CD4-positive, alpha-beta T cell (primary cell): Measurements from ENCODE around the gene RPP25L. TPM values are rescaled to one million over a fixed set of nuclear protein-coding genes. Genes with fewer than 3 reads are reported as not detected.

Experiments
- ATAC-seq: fragments of 200-7000 bp; cut with Tn5 transposase; one replicate; pipeline ENCODE4 v1.10.0; 2022; ENCODE audit warnings: mild to moderate bottlenecking; ENCODE audit not compliant: poor library complexity
- CTCF ChIA-PET: fragments of 350-600 bp; sonication (Branson Sonifier 250); formaldehyde crosslinking; loops from one replicate; lab custom pipeline; 2021; ENCODE audit warnings: antibody characterized with exemption, inconsistent platforms; lab: Charles Lee
- POLR2A ChIA-PET: fragments of 350-600 bp; sonication (Branson Sonifier 250); formaldehyde crosslinking; loops from one replicate; lab custom pipeline; 2021; ENCODE audit warnings: antibody characterized with exemption, inconsistent platforms; lab: Charles Lee
- DNase-seq, 14 experiments: peaks; one replicate each; pipeline ENCODE4 v3.0.0-alpha.2; 2013 to 2020; ENCODE audit warnings: mixed read lengths in 2 of 14
- H3K27ac ChIP-seq, 2 donors: one replicate each; pipeline versions ENCODE4 v1.5.1 to v1.7.0; 2013; ENCODE audit warnings: low read length in 2 of 2, low read depth in 1 of 2, mild to moderate bottlenecking in 1 of 2
- H3K27me3 ChIP-seq, 2 experiments: 1 replicate in 1 of 2; 2 replicates in 1 of 2; pipeline versions ENCODE4 v1.6.1 to v1.7.0; 2013; ENCODE audit warnings: low read length in 2 of 2, control low read depth in 1 of 2, mild to moderate bottlenecking in 1 of 2, moderate library complexity in 1 of 2; ENCODE audit not compliant: insufficient read depth in 2 of 2, control insufficient read depth in 1 of 2
- H3K36me3 ChIP-seq: one replicate; pipeline ENCODE4 v1.6.1; 2013; ENCODE audit warnings: low read length, control low read depth; ENCODE audit not compliant: insufficient read depth
- H3K4me1 ChIP-seq: one replicate; pipeline ENCODE4 v1.6.1; 2013; ENCODE audit warnings: low read length, control low read depth; ENCODE audit not compliant: insufficient read depth
- H3K4me3 ChIP-seq: one replicate; pipeline ENCODE4 v1.5.1; 2013; ENCODE audit warnings: mild to moderate bottlenecking, low read length, moderate library complexity
- H3K9me3 ChIP-seq, 2 experiments: 1 replicate in 1 of 2; 2 replicates in 1 of 2; pipeline versions ENCODE4 v1.6.1 to v1.7.0; 2013; ENCODE audit warnings: low read length in 2 of 2, mild to moderate bottlenecking in 2 of 2, control low read depth in 1 of 2, moderate library complexity in 1 of 2; ENCODE audit not compliant: control insufficient read depth in 1 of 2, insufficient read depth in 1 of 2
- H3K27ac Mint-ChIP-seq: one replicate; pipeline ENCODE4 v1.8.0; 2020; ENCODE audit warnings: mixed read lengths
- H3K27me3 Mint-ChIP-seq: one replicate; pipeline ENCODE4 v1.8.0; 2021; ENCODE audit warnings: mixed read lengths
- H3K36me3 Mint-ChIP-seq: one replicate; pipeline ENCODE4 v1.8.0; 2021; ENCODE audit warnings: low read depth, mixed read lengths
- H3K4me1 Mint-ChIP-seq: one replicate; pipeline ENCODE4 v1.8.0; 2021; ENCODE audit warnings: low read depth, mixed read lengths
- H3K4me3 Mint-ChIP-seq: one replicate; pipeline ENCODE4 v1.8.0; 2020; ENCODE audit warnings: mild to moderate bottlenecking, mixed read lengths
- H3K9me3 Mint-ChIP-seq: one replicate; pipeline ENCODE4 v1.8.0; 2020; ENCODE audit warnings: mixed read lengths
- intact Hi-C, 2 experiments: fragments of 100-400 bp; cut with DNase I in 1 of 2; cut with micrococcal nuclease in 1 of 2; formaldehyde crosslinking; loops; one replicate each; pipeline versions ENCODE4 v1.15.1 to v1.9.0; 2023 to 2025; cut with DNase I, micrococcal nuclease
- total RNA-seq, 174 experiments: library from RNA in 2 of 174; stranded (reverse) in 2 of 174; gene quantifications; one replicate each; pipeline ENCODE4 v1.2.3 and lab custom pipeline; 2021 to 2026
- TF ChIP-seq, protein P1 (sequence below): fragments of 200-600 bp; IDR thresholded peaks from one replicate; pipeline ENCODE4 v1.8.0; 2022; ENCODE audit warnings: antibody characterized with exemption, mild to moderate bottlenecking

The RPP25L gene
- total RNA-seq, 2 experiments from 2014 or later = 4.6 to 5.7 TPM

GRCh38 chr9:34574571-34574970 is 37.3 kb downstream of the RPP25L start:
- intact Hi-C loops = no loop called here
- Mint-ChIP-seq H3K36me3 (no peaks in the 10 kb centered on the region), H3K27me3 (peaks cover 83% of the 10 kb centered on the region), H3K27ac (no peak overlapping the region), H3K4me3 (no peak overlapping the region), H3K9me3 (no peaks in the 10 kb centered on the region), H3K4me1 (peaks cover 10% of the 10 kb centered on the region)
- Histone ChIP-seq H3K27me3 (peaks cover 33 to 40% of the 10 kb centered on the region in 2 experiments), H3K4me3 (no peak overlapping the region), H3K9me3 (peaks cover 0 to 15% of the 10 kb centered on the region in 2 experiments), H3K36me3 (no peaks in the 10 kb centered on the region), H3K27ac (no peak overlapping the region), H3K4me1 (peaks cover 13% of the 10 kb centered on the region)
- no peak for ATAC-seq
- POLR2A ChIA-PET = no interaction called here
- DNase-seq = no peak
- CTCF ChIA-PET = interaction anchor here (0.6 kb wide), 1 partner anchor 13 kb away, joined by 3 read pairs; no protein-coding TSS in a partner anchor
- TF ChIP-seq, protein P1, sequence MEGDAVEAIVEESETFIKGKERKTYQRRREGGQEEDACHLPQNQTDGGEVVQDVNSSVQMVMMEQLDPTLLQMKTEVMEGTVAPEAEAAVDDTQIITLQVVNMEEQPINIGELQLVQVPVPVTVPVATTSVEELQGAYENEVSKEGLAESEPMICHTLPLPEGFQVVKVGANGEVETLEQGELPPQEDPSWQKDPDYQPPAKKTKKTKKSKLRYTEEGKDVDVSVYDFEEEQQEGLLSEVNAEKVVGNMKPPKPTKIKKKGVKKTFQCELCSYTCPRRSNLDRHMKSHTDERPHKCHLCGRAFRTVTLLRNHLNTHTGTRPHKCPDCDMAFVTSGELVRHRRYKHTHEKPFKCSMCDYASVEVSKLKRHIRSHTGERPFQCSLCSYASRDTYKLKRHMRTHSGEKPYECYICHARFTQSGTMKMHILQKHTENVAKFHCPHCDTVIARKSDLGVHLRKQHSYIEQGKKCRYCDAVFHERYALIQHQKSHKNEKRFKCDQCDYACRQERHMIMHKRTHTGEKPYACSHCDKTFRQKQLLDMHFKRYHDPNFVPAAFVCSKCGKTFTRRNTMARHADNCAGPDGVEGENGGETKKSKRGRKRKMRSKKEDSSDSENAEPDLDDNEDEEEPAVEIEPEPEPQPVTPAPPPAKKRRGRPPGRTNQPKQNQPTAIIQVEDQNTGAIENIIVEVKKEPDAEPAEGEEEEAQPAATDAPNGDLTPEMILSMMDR = no peak

DNA sequence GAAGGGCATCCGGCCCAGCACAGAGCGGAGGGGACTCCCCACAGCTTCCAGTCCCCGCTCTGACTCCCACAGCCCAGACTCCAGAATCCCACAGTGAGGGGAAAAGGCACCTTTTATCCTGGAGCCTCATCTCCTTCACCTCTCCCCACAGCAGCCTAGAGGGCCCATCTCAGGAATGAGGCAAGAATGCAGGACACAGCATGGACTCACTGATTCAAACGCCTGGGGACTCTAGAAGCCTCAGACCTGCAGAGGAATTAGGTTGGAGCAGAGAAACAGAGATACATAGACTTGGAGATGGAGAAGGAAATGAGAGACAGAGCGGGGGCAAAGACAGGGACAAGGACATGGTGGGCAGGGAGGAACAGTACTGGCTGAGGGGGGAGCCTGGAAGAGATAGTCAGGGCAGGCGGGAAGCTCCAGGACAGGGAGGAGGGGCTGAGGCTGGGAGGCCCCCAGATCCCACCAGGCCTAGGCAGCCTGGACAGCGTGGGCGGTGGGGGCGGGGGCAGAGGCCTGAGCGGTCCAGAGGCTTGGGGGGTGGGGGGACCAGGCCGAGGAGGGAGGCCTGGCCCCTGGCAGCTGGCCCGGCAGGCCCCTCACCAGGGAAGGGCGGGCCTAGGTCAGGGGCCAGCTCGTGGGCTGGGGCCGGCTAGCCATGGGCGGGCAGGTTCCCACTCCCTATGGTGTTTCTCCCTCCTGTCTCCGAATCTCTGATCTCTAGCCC is 38.1 kb downstream of the RPP25L start:
- peaks cover 75% of the 10 kb centered on the region for H3K27me3 Mint-ChIP-seq
- intact Hi-C loops = no loop called here
- POLR2A ChIA-PET = no interaction called here
- Histone ChIP-seq H3K9me3 (peaks cover 0 to 15% of the 10 kb centered on the region in 2 experiments), H3K27me3 (peaks cover 27 to 31% of the 10 kb centered on the region in 2 experiments), H3K27ac (no peak overlapping the region), H3K4me3 (no peak overlapping the region), H3K4me1 (peaks cover 9% of the 10 kb centered on the region), H3K36me3 (no peaks in the 10 kb centered on the region)
- H3K36me3 Mint-ChIP-seq = no peaks in the 10 kb centered on the region
- TF ChIP-seq, protein P1 = no peak
- CTCF ChIA-PET = interaction anchor here (0.6 kb wide), 1 partner anchor 12 kb away, joined by 3 read pairs; no protein-coding TSS in a partner anchor
- H3K4me3 Mint-ChIP-seq = no peak overlapping the region
- no peak for DNase-seq
- ATAC-seq = no peak
- peaks cover 6% of the 10 kb centered on the region for H3K4me1 Mint-ChIP-seq
- H3K27ac Mint-ChIP-seq = no peak overlapping the region
- H3K9me3 Mint-ChIP-seq = no peaks in the 10 kb centered on the region

DNA sequence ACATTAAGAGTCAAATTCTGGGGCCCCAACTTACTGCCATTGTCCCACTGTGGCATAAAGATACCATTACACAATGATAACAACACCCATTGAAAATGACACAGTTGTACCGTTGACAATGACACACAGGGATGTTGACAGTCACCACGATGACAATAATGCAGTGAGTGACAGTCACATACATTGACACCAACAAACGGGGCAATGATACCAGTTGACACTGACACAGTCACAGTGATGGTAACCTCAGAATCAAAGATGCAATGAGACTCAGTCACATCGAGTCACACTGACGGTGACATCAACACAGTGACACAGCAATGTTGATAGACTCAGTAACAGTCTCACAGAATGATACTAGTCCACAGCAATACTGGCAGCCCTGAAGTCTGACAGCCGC is 39.3 kb downstream of the RPP25L start:
- no peaks in the 10 kb centered on the region for H3K36me3 Mint-ChIP-seq
- peaks cover 76% of the 10 kb centered on the region for H3K27me3 Mint-ChIP-seq

More for the DNA sequence above, 39.3 kb downstream of the RPP25L start:
- Mint-ChIP-seq H3K27ac (no peak overlapping the region), H3K4me1 (peaks cover 5% of the 10 kb centered on the region), H3K4me3 (no peak overlapping the region), H3K9me3 (no peaks in the 10 kb centered on the region)
- peaks cover 0 to 10% of the 10 kb centered on the region in 2 experiments for H3K9me3 ChIP-seq
- DNase-seq = no peak
- TF ChIP-seq, protein P1 = no peak
- no peaks in the 10 kb centered on the region for H3K36me3 ChIP-seq
- intact Hi-C loops = no loop called here
- ChIA-PET CTCF (no interaction called here), POLR2A (no interaction called here)
- H3K4me3 ChIP-seq = no peak overlapping the region
- ATAC-seq = no peak
- no peak overlapping the region for H3K27ac ChIP-seq
- H3K4me1 ChIP-seq = peaks cover 2% of the 10 kb centered on the region
- H3K27me3 ChIP-seq = peaks cover 20 to 23% of the 10 kb centered on the region in 2 experiments
